H7 (cell line): ENCODE data around the gene TMEM92. TPM values are rescaled to one million over a fixed set of nuclear protein-coding genes. Genes with fewer than 3 reads are reported as not detected.
"Not testable (repeated sequence)": the region's sequence is repeated elsewhere in the genome, so short reads cannot be mapped to it uniquely, and the experiment has no call there.

Experiments
- DNase-seq: peaks from one replicate; pipeline ENCODE4 v3.0.0; 2012
- H3K27me3 ChIP-seq: 2 replicates; pipeline ENCODE4 v1.6.0; 2011; ENCODE audit warnings: mild to moderate bottlenecking, low read length; ENCODE audit not compliant: control insufficient read depth, insufficient read depth
- H3K36me3 ChIP-seq: replicated peaks from 2 replicates; pipeline ENCODE4 v1.5.1; 2011; ENCODE audit warnings: low read length; ENCODE audit not compliant: control insufficient read depth, insufficient read depth
- H3K4me3 ChIP-seq: 2 replicates; pipeline ENCODE4 v1.5.1; 2011; ENCODE audit warnings: low read depth, mild to moderate bottlenecking, control low read depth, low read length, moderate library complexity; ENCODE audit not compliant: insufficient read depth
- total RNA-seq: library from RNA; depleted of rRNA; stranded (reverse); fragments of >200 nt; shearing (Covaris generic); gene quantifications from 2 replicates; pipeline ENCODE4 v1.2.3, GENCODE V29; 2014

The TMEM92 gene
- total RNA-seq, 1 experiment from 2014 or later = 7.3 TPM

DNA sequence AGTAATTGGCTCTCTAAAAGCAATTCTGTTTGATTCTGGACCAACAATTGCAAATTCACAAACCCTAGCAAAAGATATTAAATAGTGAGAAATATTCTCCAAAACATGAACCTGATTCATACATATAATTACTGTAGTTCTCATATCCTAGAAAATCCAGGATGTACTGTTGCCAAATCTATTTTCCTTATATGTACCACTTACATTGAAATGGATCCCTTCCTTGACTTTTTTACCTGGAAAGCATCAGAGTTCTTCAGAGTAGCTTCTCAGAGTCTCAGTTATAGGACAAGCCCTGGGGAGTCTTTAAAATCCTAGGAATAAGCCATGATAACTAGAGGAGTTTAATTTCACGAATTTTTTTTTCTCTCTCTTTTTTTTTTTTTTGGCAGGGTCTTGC is 16.7 kb downstream of the TMEM92 start:
- Histone ChIP-seq H3K4me3 (no peak overlapping the region), H3K27me3 (no peaks in the 10 kb centered on the region; the same call in 1 of the 2 replicates), H3K36me3 (no peaks in the 10 kb centered on the region)
- no peak for DNase-seq

DNA sequence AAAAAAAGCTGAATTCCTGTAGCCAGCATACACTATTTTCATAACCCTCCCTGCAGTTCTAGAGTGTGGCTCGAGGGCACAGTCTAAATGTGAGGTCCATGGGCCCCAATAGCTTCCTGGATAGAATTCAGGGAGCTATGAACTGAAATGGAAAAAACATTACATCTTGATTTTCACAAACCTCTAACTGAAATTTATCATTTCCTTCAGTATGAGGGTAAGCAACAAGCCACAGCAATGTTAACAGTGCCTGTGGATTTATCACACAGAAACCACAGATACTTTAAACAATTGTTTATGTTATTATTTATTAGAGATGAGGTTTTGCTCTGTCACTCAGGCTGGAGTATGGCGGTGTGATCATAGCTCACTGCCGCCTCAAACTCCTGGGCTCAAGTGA is 18.2 kb downstream of the TMEM92 start:
- DNase-seq = no peak
- Histone ChIP-seq H3K36me3 (no peaks in the 10 kb centered on the region), H3K4me3 (no peak overlapping the region), H3K27me3 (no peaks in the 10 kb centered on the region; the same call in 1 of the 2 replicates)

DNA sequence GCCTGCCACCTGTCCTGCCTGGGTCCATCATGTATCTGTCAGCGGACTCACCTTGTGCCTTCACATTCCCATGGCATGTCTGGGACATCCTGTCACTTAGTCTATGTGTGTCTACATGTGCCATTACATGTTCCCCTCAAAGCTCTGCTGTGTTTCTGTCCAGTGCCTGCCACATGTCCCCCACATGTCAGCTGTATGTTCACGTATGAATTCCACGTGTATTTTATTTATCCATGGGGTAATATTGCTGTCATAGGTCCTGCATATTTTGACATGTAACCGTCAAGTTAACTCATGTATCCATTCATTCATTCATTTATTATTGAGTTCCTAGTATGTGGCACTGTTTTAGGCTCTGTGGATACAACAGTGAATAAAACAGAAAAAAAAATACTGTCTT is 20.8 kb downstream of the TMEM92 start:
- no peak for DNase-seq
- no peaks in the 10 kb centered on the region for H3K27me3 ChIP-seq

DNA sequence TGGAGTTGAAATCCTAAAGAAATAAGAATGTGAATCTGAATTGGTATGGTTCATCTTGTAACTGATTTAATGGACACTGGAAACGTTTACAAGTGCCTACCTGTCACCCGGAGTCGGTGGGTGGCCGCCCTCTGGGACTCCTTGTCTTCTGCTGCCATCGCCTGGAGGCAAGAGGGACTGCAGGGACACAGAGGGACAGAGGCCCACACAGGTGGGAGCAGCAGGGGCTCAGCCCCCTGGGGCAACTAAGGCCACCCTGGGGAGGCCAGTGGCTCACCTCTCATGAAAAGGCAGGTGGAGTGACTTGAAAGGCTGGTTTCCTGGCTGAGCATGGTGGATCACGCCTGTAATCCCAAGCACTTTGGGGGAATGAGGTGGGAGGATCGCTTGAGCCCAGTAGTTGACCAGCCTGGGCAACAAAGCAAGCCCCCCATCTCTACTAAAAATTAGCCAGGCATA is 23.2 kb downstream of the TMEM92 start:
- Histone ChIP-seq H3K27me3 (no peaks in the 10 kb centered on the region), H3K36me3 (no peaks in the 10 kb centered on the region), H3K4me3 (no peak overlapping the region)
- DNase-seq = peak; percentile 84

More for the DNA sequence above, 20.8 kb downstream of the TMEM92 start:
- H3K36me3 ChIP-seq = no peaks in the 10 kb centered on the region
- no peak overlapping the region for H3K4me3 ChIP-seq

DNA sequence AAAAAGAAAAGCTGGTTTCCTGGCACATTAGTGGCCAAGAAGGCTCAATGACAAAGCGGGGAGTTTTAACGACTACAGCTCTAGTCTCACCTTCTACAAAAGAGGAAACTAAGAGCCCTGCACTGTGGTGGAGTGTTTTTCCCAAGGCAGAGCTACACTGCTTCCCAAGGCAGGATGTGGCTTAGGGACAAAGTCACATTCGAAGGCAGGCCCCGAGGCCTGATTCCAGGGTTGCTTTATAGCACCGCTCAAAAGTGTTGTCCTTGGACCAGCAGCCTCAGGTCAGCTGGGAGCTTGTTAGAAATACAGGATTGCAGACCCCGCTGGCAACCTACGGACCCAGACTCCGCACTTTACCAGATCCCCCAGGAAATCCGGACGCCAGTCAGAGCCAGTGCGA is 23.8 kb downstream of the TMEM92 start:
- no peak for DNase-seq
- Histone ChIP-seq H3K4me3 (no peak overlapping the region), H3K27me3 (no peaks in the 10 kb centered on the region), H3K36me3 (no peaks in the 10 kb centered on the region)

DNA sequence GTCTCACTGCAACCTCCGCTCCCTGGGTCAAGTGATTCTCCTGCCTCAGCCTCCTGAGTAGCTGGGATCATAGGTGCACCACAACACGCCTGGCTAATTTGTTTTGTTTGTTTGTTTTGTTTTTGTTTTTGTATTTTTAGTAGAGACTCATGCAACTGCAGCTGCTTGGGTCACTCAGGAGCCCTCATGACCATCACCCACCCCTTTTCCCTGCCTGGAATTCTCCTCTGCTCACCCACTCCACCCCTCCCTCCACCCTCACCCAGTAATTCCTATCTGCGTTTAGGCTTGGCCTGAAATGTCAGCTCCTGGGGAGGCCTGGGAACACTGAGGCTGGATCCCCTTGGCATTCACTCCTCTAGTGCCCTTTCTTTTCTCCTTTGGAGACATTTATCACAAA is 25.5 kb downstream of the TMEM92 start:
- Histone ChIP-seq H3K36me3 (no peaks in the 10 kb centered on the region), H3K4me3 (no peak overlapping the region), H3K27me3 (no peaks in the 10 kb centered on the region)
- no peak for DNase-seq

DNA sequence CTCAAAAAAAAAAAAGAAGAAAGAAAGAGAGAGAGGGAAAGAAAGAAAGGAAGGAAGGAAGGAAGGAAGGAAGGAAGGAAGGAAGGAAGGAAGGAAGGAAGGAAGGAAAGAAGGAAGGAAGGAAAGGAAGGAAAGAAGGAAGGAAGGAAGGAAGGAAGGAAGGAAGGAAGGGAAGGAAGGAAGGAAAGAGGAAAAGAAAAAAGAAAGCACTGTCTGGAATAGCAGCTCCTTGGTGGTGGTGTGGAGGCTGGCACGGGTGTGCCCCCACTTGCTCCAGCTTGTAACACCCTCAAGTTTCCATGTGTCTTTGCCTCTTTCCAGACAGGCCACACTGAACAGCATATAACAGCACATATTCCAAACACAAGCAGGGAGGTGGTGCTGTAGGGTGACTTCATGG is 26.6 kb downstream of the TMEM92 start:
- DNase-seq, H3K4me3 ChIP-seq: not testable (repeated sequence)

DNA sequence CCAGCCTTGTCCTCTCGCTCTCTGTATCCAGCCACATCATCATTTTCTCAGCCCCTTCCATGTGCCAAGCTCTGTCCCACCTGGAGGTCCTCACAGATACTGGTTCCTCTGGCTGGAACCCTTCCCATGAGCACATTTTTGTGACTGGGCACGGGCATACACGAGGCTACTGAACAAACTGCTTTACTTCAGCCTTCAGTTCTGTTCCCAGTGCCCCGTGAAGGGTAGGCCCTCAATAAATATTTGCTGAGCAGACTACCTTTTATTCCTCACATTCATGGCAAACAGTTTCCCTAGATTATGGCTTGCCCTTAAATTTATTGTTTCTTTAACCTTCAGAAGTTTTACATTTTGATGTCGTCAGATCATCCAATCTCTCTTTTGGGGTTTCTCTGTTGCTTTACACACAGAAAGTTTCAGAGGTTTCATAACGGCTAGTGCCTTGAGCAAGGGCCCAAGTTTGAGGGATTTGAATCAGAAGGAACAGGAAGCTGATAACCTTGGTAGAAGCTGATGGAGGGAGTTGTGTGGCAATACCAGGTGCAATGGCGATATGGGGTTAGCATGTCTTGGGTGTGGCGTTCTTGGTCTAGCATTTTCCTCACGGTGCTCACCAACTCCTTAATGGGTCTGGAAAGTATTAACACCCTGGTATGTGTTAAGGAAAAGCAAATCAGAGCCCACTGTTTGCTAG is 27.8 kb downstream of the TMEM92 start:
- no peak overlapping the region for H3K4me3 ChIP-seq
- no peaks in the 10 kb centered on the region for H3K27me3 ChIP-seq
- DNase-seq = no peak
- H3K36me3 ChIP-seq = no peaks in the 10 kb centered on the region

More for the DNA sequence above, 26.6 kb downstream of the TMEM92 start:
- not testable (repeated sequence) for H3K36me3 ChIP-seq, H3K27me3 ChIP-seq

DNA sequence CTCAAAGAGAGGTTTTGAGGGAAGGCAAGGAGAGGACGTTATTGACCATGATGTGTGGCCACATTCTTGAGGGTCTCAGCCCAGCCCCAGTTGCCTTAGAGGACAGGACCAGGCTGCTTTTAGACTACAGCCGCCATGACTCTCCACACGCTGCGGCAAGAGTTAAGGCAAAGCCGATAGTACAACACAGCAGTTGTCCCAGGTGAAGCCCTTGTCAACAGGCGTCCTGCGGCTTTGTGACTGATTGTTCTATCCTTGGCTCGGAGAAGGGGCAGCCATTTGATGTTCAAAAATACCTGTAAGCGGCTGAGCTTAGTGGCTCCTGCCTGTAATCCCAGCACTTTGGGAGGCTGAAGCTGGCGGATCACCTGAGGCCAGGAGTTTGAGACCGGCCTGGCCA is 28.8 kb downstream of the TMEM92 start:
- Histone ChIP-seq H3K4me3 (no peak overlapping the region), H3K36me3 (no peaks in the 10 kb centered on the region), H3K27me3 (no peaks in the 10 kb centered on the region)
- DNase-seq = peak; percentile 53

DNA sequence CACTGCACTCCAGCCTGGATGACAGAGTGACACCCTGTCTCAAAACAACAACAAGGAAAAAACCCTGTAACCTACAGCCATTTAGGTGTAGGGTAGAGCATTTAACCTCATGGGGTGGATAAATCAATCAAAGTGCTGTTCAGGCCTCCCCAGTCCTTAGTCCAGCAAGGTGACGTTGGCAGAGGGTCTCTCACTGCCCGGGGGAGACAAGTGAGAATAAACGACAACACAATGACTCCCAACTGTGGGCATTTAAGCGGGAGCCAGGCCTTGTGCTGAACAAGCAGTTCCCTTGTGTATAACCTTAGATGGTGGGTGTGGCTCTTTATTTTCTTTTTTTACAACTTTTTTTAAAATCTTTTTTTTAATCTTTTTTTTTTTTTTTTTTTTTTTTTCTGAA is 29.3 kb downstream of the TMEM92 start:
- no peaks in the 10 kb centered on the region for H3K27me3 ChIP-seq
- no peak for DNase-seq
- H3K4me3 ChIP-seq = no peak overlapping the region
- H3K36me3 ChIP-seq = no peaks in the 10 kb centered on the region

DNA sequence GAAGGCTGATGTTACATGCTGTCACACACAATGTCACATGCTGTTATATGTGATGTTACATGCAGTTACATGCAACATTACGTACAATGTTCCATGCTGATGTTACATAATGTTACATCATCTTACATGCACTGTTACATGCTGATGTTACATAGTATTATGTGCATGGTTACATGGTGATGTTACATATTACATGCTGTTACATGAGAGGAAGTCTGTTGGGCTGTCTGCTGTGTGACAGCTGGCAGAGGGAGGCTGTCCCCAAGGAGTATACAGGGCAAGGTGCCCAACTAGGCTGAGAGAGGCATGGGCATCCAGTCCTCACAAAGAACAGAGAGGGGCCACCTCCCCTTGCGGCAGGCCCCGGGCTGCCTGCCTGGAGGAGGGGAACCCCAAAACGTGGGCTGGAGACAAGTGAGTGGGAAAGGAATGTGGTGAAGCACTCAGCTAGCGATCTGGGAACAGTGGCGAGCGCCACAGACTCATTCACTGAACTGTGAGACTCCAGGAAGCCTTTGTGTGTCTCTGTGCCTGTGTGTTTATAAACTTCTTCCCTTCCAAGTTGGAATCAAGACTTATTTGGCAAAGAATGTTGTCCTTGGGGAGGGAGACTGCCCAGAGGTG is 30.6 kb downstream of the TMEM92 start:
- no peaks in the 10 kb centered on the region for H3K27me3 ChIP-seq
- H3K4me3 ChIP-seq = no peak overlapping the region
- H3K36me3 ChIP-seq = no peaks in the 10 kb centered on the region
- DNase-seq = no peak

DNA sequence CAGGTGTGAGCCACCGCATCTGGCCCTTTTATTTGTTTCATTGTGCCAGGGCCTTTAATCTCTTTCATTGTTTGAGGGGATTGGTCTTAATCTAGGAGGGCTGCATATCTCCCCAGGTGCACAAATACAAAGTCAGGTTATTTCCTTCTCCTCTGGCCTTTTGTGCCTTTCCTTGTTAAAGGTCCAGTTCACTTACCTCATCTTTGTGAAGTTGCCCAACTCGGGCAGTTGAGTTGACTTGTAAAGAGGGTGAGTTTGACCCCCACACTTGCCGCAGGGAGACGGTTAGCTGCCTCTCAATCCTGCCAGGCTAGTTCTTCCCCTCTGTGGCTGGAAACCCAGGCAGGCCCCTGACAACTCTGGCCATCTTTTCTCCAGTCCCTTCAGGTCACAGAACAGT is 33.4 kb downstream of the TMEM92 start:
- DNase-seq = no peak
- no peak overlapping the region for H3K4me3 ChIP-seq
- no peaks in the 10 kb centered on the region; the same call in 1 of the 2 replicates for H3K27me3 ChIP-seq
- no peaks in the 10 kb centered on the region for H3K36me3 ChIP-seq

DNA sequence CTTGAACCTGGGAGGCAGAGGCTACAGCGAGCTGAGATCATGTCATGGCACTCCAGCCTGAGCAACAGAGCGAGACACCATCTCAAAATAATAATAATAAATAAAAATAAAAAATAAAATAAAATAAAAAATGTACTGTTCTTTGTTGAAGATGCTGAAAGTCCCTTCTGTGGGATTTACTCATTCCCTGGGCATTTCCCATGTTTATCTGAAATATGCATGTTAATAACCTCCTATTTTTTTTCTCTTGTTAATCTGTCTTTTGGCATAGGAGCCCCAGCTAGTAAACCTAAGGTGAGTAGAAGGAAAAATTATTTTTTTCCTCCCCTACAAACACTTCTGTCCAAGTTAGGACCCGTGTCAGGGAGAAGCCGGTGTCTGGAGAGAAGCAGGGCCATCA is 34.4 kb downstream of the TMEM92 start:
- no peak for DNase-seq
- Histone ChIP-seq H3K4me3 (no peak overlapping the region), H3K27me3 (no peaks in the 10 kb centered on the region; the same call in 1 of the 2 replicates), H3K36me3 (no peaks in the 10 kb centered on the region)

DNA sequence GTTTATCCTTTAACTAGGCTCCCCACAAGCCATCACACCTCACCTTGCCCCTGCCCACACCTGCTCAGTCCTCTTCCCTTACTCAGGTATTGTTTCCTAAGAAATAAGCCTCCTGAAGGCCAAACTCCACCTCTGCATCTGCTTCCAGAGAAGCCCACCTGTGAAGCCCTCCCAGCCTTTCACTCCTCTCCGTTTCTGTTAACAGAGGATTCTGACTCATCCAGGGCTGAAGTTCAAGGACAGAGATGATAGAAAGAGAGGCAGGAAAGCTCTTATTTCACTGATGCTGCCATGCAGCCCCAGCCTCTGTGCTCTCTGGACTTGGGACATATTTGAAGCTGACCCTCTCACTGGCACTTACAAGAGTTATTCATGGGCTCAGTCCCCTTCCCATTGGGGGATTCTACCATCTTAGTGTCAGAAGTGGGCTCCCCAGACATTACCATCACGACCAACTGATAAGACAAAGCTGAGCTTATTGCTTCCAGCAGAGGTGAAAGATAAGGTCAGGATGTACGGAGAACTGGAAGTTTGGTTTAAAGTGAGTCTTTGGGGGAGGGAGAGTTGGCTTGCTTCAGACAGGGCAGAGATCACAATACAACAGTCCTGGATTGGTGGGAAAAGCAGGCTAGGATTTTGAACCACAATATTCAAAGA is 36.3 kb downstream of the TMEM92 start:
- H3K4me3 ChIP-seq = no peak overlapping the region
- H3K36me3 ChIP-seq = no peaks in the 10 kb centered on the region
- no peaks in the 10 kb centered on the region; the same call in 1 of the 2 replicates for H3K27me3 ChIP-seq
- no peak for DNase-seq

DNA sequence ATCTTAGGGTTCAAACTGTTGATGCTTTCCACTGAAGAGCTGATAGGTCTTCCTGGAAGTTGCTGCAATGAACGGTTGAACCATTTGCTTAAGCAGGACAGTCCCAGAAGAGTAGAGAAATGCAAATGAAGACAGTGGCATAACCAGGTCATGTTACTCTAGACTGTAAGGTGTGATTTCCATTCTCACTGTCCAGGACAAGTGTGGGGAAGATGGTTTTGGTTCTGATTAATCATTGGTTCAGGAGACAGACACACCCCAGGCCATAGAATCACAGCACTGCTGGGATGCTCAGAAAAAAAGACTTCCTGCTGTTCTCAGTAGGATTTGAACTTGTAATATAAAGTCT is 36.8 kb downstream of the TMEM92 start:
- Histone ChIP-seq H3K4me3 (no peak overlapping the region), H3K36me3 (no peaks in the 10 kb centered on the region), H3K27me3 (no peaks in the 10 kb centered on the region; the same call in 1 of the 2 replicates)
- DNase-seq = no peak
